GM12865 (cell line): Measurements from ENCODE around the gene ANO1.

Source experiments
- DNase-seq: peaks from one replicate; pipeline ENCODE4 v3.0.0; 2010; ENCODE audit warnings: low read depth
- H3K4me3 ChIP-seq: 2 replicates; pipeline ENCODE4 v1.5.1; 2011; ENCODE audit warnings: mild to moderate bottlenecking, low read depth, low read length, control low read depth
- CTCF ChIP-seq: IDR thresholded peaks from 2 replicates; pipeline ENCODE4 v1.5.1; 2011; ENCODE audit warnings: low read length, control low read depth, low read depth, inconsistent platforms; ENCODE audit not compliant: insufficient read depth; ENCODE audit errors: missing control alignments

The ANO1 gene

GRCh38 chr11:70167120-70167519 is 89.0 kb downstream of the ANO1 start:
- no peak for TF ChIP-seq CTCF
- H3K4me3 ChIP-seq = no peak overlapping the region
- DNase-seq = no peak

GRCh38 chr11:70167723-70168404 is 89.7 kb downstream of the ANO1 start:
- H3K4me3 ChIP-seq = no peak overlapping the region
- TF ChIP-seq CTCF = no peak
- DNase-seq = no peak

GRCh38 chr11:70168405-70168754 is 90.3 kb downstream of the ANO1 start:
- no peak for DNase-seq
- TF ChIP-seq CTCF = no peak

GRCh38 chr11:70169127-70169526 is 91.0 kb downstream of the ANO1 start:
- no peak overlapping the region for H3K4me3 ChIP-seq
- DNase-seq = no peak
- no peak for TF ChIP-seq CTCF

More at GRCh38 chr11:70168405-70168754, 90.3 kb downstream of the ANO1 start:
- no peak overlapping the region for H3K4me3 ChIP-seq

GRCh38 chr11:70169632-70170031 is 91.5 kb downstream of the ANO1 start:
- H3K4me3 ChIP-seq = no peak overlapping the region
- no peak for DNase-seq

GRCh38 chr11:70170596-70171210 is 92.6 kb downstream of the ANO1 start:
- TF ChIP-seq CTCF = no peak
- no peak overlapping the region for H3K4me3 ChIP-seq
- DNase-seq = no peak

More at GRCh38 chr11:70169632-70170031, 91.5 kb downstream of the ANO1 start:
- TF ChIP-seq CTCF = no peak

- no peak for DNase-seq
- no peak overlapping the region for H3K4me3 ChIP-seq
- no peak for TF ChIP-seq CTCF
Measured at GRCh38 chr11:70173018-70173417, 94.9 kb downstream of the ANO1 start.
